Measurements from ENCODE around the gene SBNO2. TPM values are rescaled to one million over a fixed set of nuclear protein-coding genes. Genes with fewer than 3 reads are reported as not detected.

SBNO2 gene
- total RNA-seq, 4 donors from 2014 or later: 22.8 to 69.0 (median 25.5) TPM

- Histone ChIP-seq H3K27ac (peak overlapping the region; percentile 98 to 99 (median 99)), H3K4me3 (replicated peaks in 1 of 3) (peak overlapping the region; percentile 47 to 98 (median 48)), H3K27me3 (no peaks in the 10 kb centered on the region), H3K9me3 (no peaks in the 10 kb centered on the region), H3K36me3 (peaks cover 24 to 29% of the 10 kb centered on the region in 2 donors), H3K4me1 (peaks cover 44 to 54% of the 10 kb centered on the region in 2 donors)
- peak in 1 of 6 experiments; percentile 14 for TF ChIP-seq CTCF (IDR thresholded peaks at IDR 0.05)
- peak in 1 of 2 donors; percentile 13 for TF ChIP-seq POLR2A (IDR thresholded peaks at IDR 0.05)
- DNase-seq: peak; percentile 80 to 81
- intact Hi-C loops (cut with DNase I): no loop called here
- WGBS, 2 donors: 1 to 2% methylated on average over 8 to 32 of the region's 93 CpGs
These were observed 69.6 kb downstream of the SBNO2 start for GRCh38 chr19:1104311-1105007.

- Histone ChIP-seq H3K4me1 (peaks cover 51 to 60% of the 10 kb centered on the region in 2 donors), H3K27me3 (no peaks in the 10 kb centered on the region), H3K27ac (peak within 1 kb of the TSS; percentile 98 to 99 (median 99)), H3K36me3 (peaks cover 17 to 23% of the 10 kb centered on the region in 2 donors), H3K4me3 (replicated peaks in 1 of 3) (peak within 1 kb of the TSS; percentile 47 to 98 (median 48)), H3K9me3 (no peaks in the 10 kb centered on the region)
- WGBS, 2 donors: 2% methylated on average over 11 of the region's 75 CpGs; no CpG with 5 or more reads in 1 of the 2 donors
- peak; percentile 99 to 100 for DNase-seq
- intact Hi-C loops (cut with DNase I): no loop called here
- TF ChIP-seq POLR2A (IDR thresholded peaks at IDR 0.05): peak; percentile 95 to 99
- TF ChIP-seq CTCF (IDR thresholded peaks at IDR 0.05): no peak
These were observed 70.3 kb downstream of the SBNO2 start, which contains the start of gene GPX4 for GRCh38 chr19:1103708-1104310. Gene GPX4 (plus strand): TSS chr19:1103994. CDS start chr19:1104044, 50 bp downstream.

GRCh38 chr19:1103132-1103707 is 70.8 kb downstream of the SBNO2 start:
- Histone ChIP-seq H3K27ac (peak overlapping the region; percentile 96 to 99 (median 99)), H3K27me3 (no peaks in the 10 kb centered on the region), H3K4me1 (peaks cover 57 to 66% of the 10 kb centered on the region in 2 donors), H3K4me3 (replicated peaks in 1 of 3) (peak overlapping the region in 1 of 3 donors; percentile 3), H3K9me3 (no peaks in the 10 kb centered on the region), H3K36me3 (peaks cover 15 to 17% of the 10 kb centered on the region in 2 donors)
- intact Hi-C loops (cut with DNase I): no loop called here
- TF ChIP-seq CTCF (IDR thresholded peaks at IDR 0.05): no peak
- TF ChIP-seq POLR2A (IDR thresholded peaks at IDR 0.05): no peak
- 51 to 56% methylated on average over 18 to 19 of the region's 20 CpGs for WGBS, 2 donors
- DNase-seq: no peak

GRCh38 chr19:1102407-1103131 is 71.5 kb downstream of the SBNO2 start:
- TF ChIP-seq CTCF (IDR thresholded peaks at IDR 0.05): no peak
- no peak for TF ChIP-seq POLR2A (IDR thresholded peaks at IDR 0.05)
- 53 to 55% methylated on average over 13 to 17 of the region's 17 CpGs for whole genome bisulfite sequencing, 2 donors
- Histone ChIP-seq H3K27ac (peak overlapping the region; percentile 96 to 99 (median 99)), H3K36me3 (peaks cover 14 to 15% of the 10 kb centered on the region in 2 donors), H3K27me3 (no peaks in the 10 kb centered on the region), H3K9me3 (no peaks in the 10 kb centered on the region), H3K4me3 (replicated peaks in 1 of 3) (no peak overlapping the region), H3K4me1 (peaks cover 63 to 73% of the 10 kb centered on the region in 2 donors)
- peak; percentile 66 to 67 for DNase-seq
- intact Hi-C loops (cut with DNase I): no loop called here
